Stimulated activated CD8-positive, alpha-beta memory T cell treated with anti-CD3 and anti-CD28 coated beads, Interleukin-2, amount 100 ng/mL, for 48 hours (primary cell): ENCODE data around the gene TSEN2.
A peak's percentile ranks its signal among the peaks of the same experiment; 100 is the strongest.
"Not testable (repeated sequence)": the region's sequence is repeated elsewhere in the genome, so short reads cannot be mapped to it uniquely, and the experiment has no call there.

Source experiments
- DNase-seq, 2 donors: peaks; one replicate each; pipeline ENCODE4 v3.0.0-alpha.2; 2020; ENCODE audit warnings: low read depth in 2 of 2

The TSEN2 gene

GRCh38 chr3:12484198-12484982 lies at the start of gene TSEN2:
Gene TSEN2, plus strand, starts transcription at chr3:12484480. Its CDS starts 5,321 bp downstream, at chr3:12489801.
- DNase-seq: peak; percentile 94 to 95

GRCh38 chr3:12436514-12437220 lies 47.6 kb upstream of the TSEN2 start:
- no peak for DNase-seq

GRCh38 chr3:12437221-12437605 lies 47.1 kb upstream of the TSEN2 start:
- no peak for DNase-seq

GRCh38 chr3:12437861-12438260 lies 46.4 kb upstream of the TSEN2 start:
- DNase-seq: no peak

- DNase-seq: no peak
Observed at GRCh38 chr3:12438318-12438717, 46.0 kb upstream of the TSEN2 start.

- no peak for DNase-seq
Observed at GRCh38 chr3:12439161-12439940, 44.9 kb upstream of the TSEN2 start.

GRCh38 chr3:12440927-12441714 lies 43.2 kb upstream of the TSEN2 start:
- DNase-seq: no peak

- no peak for DNase-seq
Observed at GRCh38 chr3:12442654-12443501, 41.4 kb upstream of the TSEN2 start.

- no peak for DNase-seq
Observed at GRCh38 chr3:12443781-12444522, 40.3 kb upstream of the TSEN2 start.

GRCh38 chr3:12444582-12445471 lies 39.5 kb upstream of the TSEN2 start:
- DNase-seq: no peak

GRCh38 chr3:12445523-12446240 lies 38.6 kb upstream of the TSEN2 start:
- no peak for DNase-seq

- no peak for DNase-seq
Observed at GRCh38 chr3:12446298-12446697, 38.0 kb upstream of the TSEN2 start.

GRCh38 chr3:12447075-12447474 lies 37.2 kb upstream of the TSEN2 start:
- no peak for DNase-seq

- not testable (repeated sequence) for DNase-seq
Observed at GRCh38 chr3:12448404-12449202, 35.7 kb upstream of the TSEN2 start.

- DNase-seq: no peak
Observed at GRCh38 chr3:12449889-12450682, 34.2 kb upstream of the TSEN2 start.

GRCh38 chr3:12451481-12451880 lies 32.8 kb upstream of the TSEN2 start:
- DNase-seq: no peak

- DNase-seq: no peak
Observed at GRCh38 chr3:12451960-12452359, 32.3 kb upstream of the TSEN2 start.
